Naive thymus-derived CD4-positive, alpha-beta T cell (primary cell): ENCODE data around the gene CREB3L1. TPM values are rescaled to one million over a fixed set of nuclear protein-coding genes. Genes with fewer than 3 reads are reported as not detected.

ENCODE experiments used
- ATAC-seq: fragments of 150-1000 bp; cut with Tn5 transposase; 2 replicates; pipeline ENCODE4 v1.10.0; 2021; ENCODE audit warnings: mild to moderate bottlenecking, moderate library complexity
- CTCF ChIA-PET: fragments of 350-600 bp; sonication (Branson Sonifier 250); formaldehyde crosslinking; loops from one replicate; lab custom pipeline; 2021; ENCODE audit warnings: antibody characterized with exemption; lab: Charles Lee
- POLR2A ChIA-PET: fragments of 350-600 bp; sonication (Branson Sonifier 250); formaldehyde crosslinking; loops from one replicate; lab custom pipeline; 2021; ENCODE audit warnings: antibody characterized with exemption, inconsistent platforms; lab: Charles Lee
- DNase-seq, 9 donors: peaks; one replicate each; pipeline versions ENCODE4 v3.0.0 to v3.0.0-alpha.2; 2020 to 2022; ENCODE audit warnings: mixed read lengths in 1 of 9
- H3K27ac ChIP-seq: one replicate; pipeline ENCODE4 v1.7.0; 2013; ENCODE audit warnings: mild to moderate bottlenecking, low read depth, low read length, moderate library complexity
- H3K27me3 ChIP-seq, 2 donors: one replicate each; pipeline ENCODE4 v1.7.0; 2013; ENCODE audit warnings: low read length in 2 of 2, mild to moderate bottlenecking in 2 of 2, moderate library complexity in 2 of 2; ENCODE audit not compliant: control insufficient read depth in 2 of 2, insufficient read depth in 2 of 2
- H3K36me3 ChIP-seq, 3 experiments: 1 replicate in 2 of 3; 2 replicates in 1 of 3; pipeline ENCODE4 v1.7.0; 2013; ENCODE audit warnings: low read length in 3 of 3, mild to moderate bottlenecking in 3 of 3, moderate library complexity in 1 of 3; ENCODE audit not compliant: insufficient read depth in 3 of 3, control insufficient read depth in 2 of 3
- H3K4me1 ChIP-seq, 2 donors: one replicate each; pipeline ENCODE4 v1.7.0; 2013; ENCODE audit warnings: low read length in 2 of 2, mild to moderate bottlenecking in 2 of 2, moderate library complexity in 1 of 2; ENCODE audit not compliant: control insufficient read depth in 2 of 2, insufficient read depth in 2 of 2
- H3K4me3 ChIP-seq: 2 replicates; pipeline ENCODE4 v1.7.0; 2013; ENCODE audit warnings: mild to moderate bottlenecking, low read length
- H3K9me3 ChIP-seq, 3 experiments: 1 replicate in 2 of 3; 2 replicates in 1 of 3; pipeline ENCODE4 v1.7.0; 2013; ENCODE audit warnings: low read length in 3 of 3; ENCODE audit not compliant: control insufficient read depth in 2 of 3
- H3K27ac Mint-ChIP-seq, 9 donors: one replicate each; pipeline ENCODE4 v1.8.0; 2020 to 2022; ENCODE audit warnings: mixed read lengths in 9 of 9, mild to moderate bottlenecking in 8 of 9, moderate library complexity in 5 of 9, inconsistent platforms in 2 of 9
- H3K27me3 Mint-ChIP-seq, 5 donors: one replicate each; pipeline ENCODE4 v1.8.0; 2021 to 2022; ENCODE audit warnings: mixed read lengths in 5 of 5, mild to moderate bottlenecking in 1 of 5
- H3K36me3 Mint-ChIP-seq, 5 donors: one replicate each; pipeline ENCODE4 v1.8.0; 2020 to 2022; ENCODE audit warnings: mixed read lengths in 5 of 5, mild to moderate bottlenecking in 3 of 5, inconsistent platforms in 1 of 5
- H3K4me1 Mint-ChIP-seq, 7 donors: one replicate each; pipeline ENCODE4 v1.8.0; 2020 to 2022; ENCODE audit warnings: mixed read lengths in 7 of 7, mild to moderate bottlenecking in 3 of 7, inconsistent platforms in 1 of 7
- H3K4me3 Mint-ChIP-seq, 10 donors: one replicate each; pipeline ENCODE4 v1.8.0; 2020 to 2022; ENCODE audit warnings: mild to moderate bottlenecking in 10 of 10, mixed read lengths in 10 of 10, moderate library complexity in 6 of 10, inconsistent platforms in 2 of 10
- H3K9me3 Mint-ChIP-seq, 11 donors: one replicate each; pipeline ENCODE4 v1.8.0; 2020 to 2022; ENCODE audit warnings: mixed read lengths in 11 of 11, mild to moderate bottlenecking in 4 of 11, inconsistent platforms in 1 of 11, moderate library complexity in 1 of 11
- intact Hi-C, 2 donors: fragments of 100-400 bp; cut with micrococcal nuclease; formaldehyde crosslinking; loops; one replicate each; pipeline ENCODE4 v1.15.1; 2023
- polyA plus RNA-seq, 2 donors: library from polyadenylated mRNA; unstranded; fragments of 300-500 nt; fragmentation: Illumina TruSeq; gene quantifications; one replicate each; pipeline ENCODE4 v1.2.3, GENCODE V29; 2021
- total RNA-seq, 6 experiments: library from RNA in 5 of 6; stranded (reverse) in 5 of 6; gene quantifications; 1 replicate in 5 of 6; 2 replicates in 1 of 6; pipeline ENCODE4 v1.2.3 and lab custom pipeline; 2021 to 2026

The CREB3L1 gene
- total and polyA plus RNA-seq, 7 experiments from 2014 or later = not detected

- CTCF ChIA-PET = interaction anchor here (0.5 to 16.7 kb wide), 12 partner anchors 9 to 1108 kb away, joined by 3 to 302 read pairs (median 5); no protein-coding TSS in a partner anchor
- Histone ChIP-seq H3K27me3 (no peaks in the 10 kb centered on the region), H3K27ac (peak overlapping the region; percentile 83), H3K9me3 (no peaks in the 10 kb centered on the region), H3K4me3 (peak overlapping the region; percentile 91), H3K4me1 (peaks cover 63 to 79% of the 10 kb centered on the region in 2 donors), H3K36me3 (peaks cover 0 to 14% (median 4%) of the 10 kb centered on the region in 3 experiments)
- intact Hi-C loops = loop anchor here (1.0 to 10.0 kb wide), 10 partner anchors 34 to 1206 kb away; partner anchors contain the start of genes ARFGAP2 (in 1 of the 2), ARHGAP1 (in 1 of the 2), ATG13 (in 1 of the 2) and CELF1 (in 1 of the 2)
- peak overlapping the region; percentile 92 to 97 (median 95) for H3K4me3 Mint-ChIP-seq
- ATAC-seq (peak; percentile 33), DNase-seq (peak in 8 of 9 donors; percentile 49 to 69 (median 64))
- peaks cover 0 to 14% (median 0%) of the 10 kb centered on the region in 5 donors for H3K36me3 Mint-ChIP-seq
- H3K4me1 Mint-ChIP-seq = peaks cover 65 to 83% (median 75%) of the 10 kb centered on the region in 7 donors
- POLR2A ChIA-PET = interaction anchor here (0.6 to 17.3 kb wide), 17 partner anchors 8 to 352 kb away, joined by 3 to 444 read pairs (median 3); partner anchors contain the start of genes ARHGAP1, ATG13, HARBI1 and MDK
- H3K27ac Mint-ChIP-seq = peak overlapping the region; percentile 89 to 98 (median 94)
- H3K27me3 Mint-ChIP-seq = peaks cover 0 to 3% (median 0%) of the 10 kb centered on the region in 5 donors
- H3K9me3 Mint-ChIP-seq = peaks cover 0 to 10% (median 0%) of the 10 kb centered on the region in 11 donors
Observed at GRCh38 chr11:46348566-46349401, 71.3 kb downstream of the CREB3L1 start.

DNA sequence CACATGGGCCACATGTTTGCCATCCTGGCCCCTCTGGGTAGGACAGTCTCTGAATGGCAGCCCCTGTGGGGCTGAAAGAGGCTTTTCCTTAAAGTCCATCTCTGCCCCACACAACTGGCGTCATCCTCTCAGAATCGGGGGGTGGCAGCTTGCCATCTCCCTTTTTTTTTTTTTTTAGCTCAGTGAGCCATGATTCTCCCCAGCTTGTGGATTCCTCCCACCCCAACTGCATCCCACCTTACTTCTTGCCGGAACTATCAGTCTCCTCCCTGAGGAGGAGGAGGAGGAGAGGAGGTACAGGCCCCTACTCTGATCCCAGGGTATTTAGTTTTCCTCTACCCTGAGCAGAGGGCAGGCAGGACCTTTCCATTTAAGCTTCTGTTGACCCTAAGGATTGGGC lies 73.2 kb downstream of the CREB3L1 start:
- Mint-ChIP-seq H3K4me3 (peak overlapping the region; percentile 19 to 97 (median 76)), H3K9me3 (peaks cover 0 to 10% (median 0%) of the 10 kb centered on the region in 11 donors), H3K27me3 (no peaks in the 10 kb centered on the region), H3K27ac (peak overlapping the region; percentile 48 to 98 (median 94)), H3K4me1 (peaks cover 62 to 80% (median 71%) of the 10 kb centered on the region in 7 donors), H3K36me3 (peaks cover 0 to 19% (median 0%) of the 10 kb centered on the region in 5 donors)
- CTCF ChIA-PET = interaction anchor here (0.7 to 16.7 kb wide), 9 partner anchors 10 to 545 kb away, joined by 3 to 302 read pairs (median 14); no protein-coding TSS in a partner anchor
- Histone ChIP-seq H3K27ac (peak overlapping the region; percentile 74), H3K4me3 (peak overlapping the region; percentile 59), H3K27me3 (no peaks in the 10 kb centered on the region), H3K4me1 (peaks cover 68 to 71% of the 10 kb centered on the region in 2 donors), H3K9me3 (no peaks in the 10 kb centered on the region), H3K36me3 (peaks cover 0 to 14% (median 4%) of the 10 kb centered on the region in 3 experiments)
- intact Hi-C loops = no loop called here
- DNase-seq = no peak
- POLR2A ChIA-PET = interaction anchor here (0.6 to 17.3 kb wide), 6 partner anchors 13 to 555 kb away, joined by 3 to 444 read pairs (median 4); no protein-coding TSS in a partner anchor
- ATAC-seq = no peak

DNA sequence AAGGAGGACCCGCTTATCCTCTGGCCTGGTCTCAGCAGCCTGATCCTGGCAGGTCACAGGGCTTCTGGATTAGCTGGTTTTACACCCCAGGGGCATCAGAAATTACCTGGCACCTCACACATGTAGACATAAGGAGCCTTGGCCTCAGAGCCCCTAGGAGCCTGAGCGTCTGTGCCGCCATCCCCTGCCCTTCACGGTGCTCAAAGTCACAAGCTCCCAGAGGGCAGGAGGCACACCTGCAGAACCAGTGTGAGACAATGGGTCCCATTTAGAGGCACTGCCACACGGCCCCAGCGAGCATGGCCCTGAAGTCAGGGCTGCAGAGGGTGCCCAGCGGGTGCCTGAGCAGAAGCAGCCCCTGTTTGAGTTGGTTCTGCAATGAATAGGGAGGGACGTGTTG lies 73.7 kb downstream of the CREB3L1 start:
- no peaks in the 10 kb centered on the region for H3K27me3 ChIP-seq
- peaks cover 59 to 80% (median 70%) of the 10 kb centered on the region in 7 donors for H3K4me1 Mint-ChIP-seq
- DNase-seq (no peak), ATAC-seq (no peak)
- no peaks in the 10 kb centered on the region for H3K27me3 Mint-ChIP-seq
- H3K27ac Mint-ChIP-seq = peak overlapping the region; percentile 66 to 98 (median 91)
- peaks cover 0 to 9% (median 0%) of the 10 kb centered on the region in 11 donors for H3K9me3 Mint-ChIP-seq
- intact Hi-C loops = no loop called here
- ChIA-PET POLR2A (interaction anchor here (0.6 to 17.3 kb wide), 8 partner anchors 12 to 556 kb away, joined by 3 to 444 read pairs (median 4); no protein-coding TSS in a partner anchor), CTCF (interaction anchor here (0.7 to 16.7 kb wide), 11 partner anchors 9 to 112 kb away, joined by 3 to 302 read pairs (median 13); no protein-coding TSS in a partner anchor)
- H3K36me3 Mint-ChIP-seq = peaks cover 0 to 19% (median 1%) of the 10 kb centered on the region in 5 donors
- no peaks in the 10 kb centered on the region for H3K9me3 ChIP-seq
- H3K27ac ChIP-seq = peak overlapping the region; percentile 74
- peak overlapping the region; percentile 59 for H3K4me3 ChIP-seq
- peak overlapping the region; percentile 81 to 97 (median 86) for H3K4me3 Mint-ChIP-seq
- H3K4me1 ChIP-seq = peaks cover 64 to 68% of the 10 kb centered on the region in 2 donors
- H3K36me3 ChIP-seq = peaks cover 0 to 17% (median 4%) of the 10 kb centered on the region in 3 experiments

DNA sequence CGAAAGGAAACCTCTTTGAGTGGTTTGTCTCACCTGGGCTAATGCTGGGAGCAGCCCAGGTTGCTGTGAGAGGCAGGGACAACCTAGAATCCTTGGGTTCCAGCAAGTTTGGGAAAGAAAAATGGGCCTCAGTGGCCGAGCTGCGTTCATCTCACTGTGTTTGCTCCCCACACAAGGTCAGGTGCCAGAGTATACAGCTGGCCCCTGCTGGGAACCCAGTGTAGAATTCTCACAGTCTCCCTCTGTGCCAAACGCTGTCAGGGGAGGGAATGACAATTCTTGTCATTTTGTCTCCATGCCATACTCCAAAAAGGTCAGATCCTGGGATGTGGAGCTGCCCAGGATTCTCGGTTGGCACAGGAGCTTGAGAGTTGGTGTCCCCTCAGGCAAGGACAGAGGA lies 74.1 kb downstream of the CREB3L1 start:
- POLR2A ChIA-PET = interaction anchor here (0.6 to 17.3 kb wide), 8 partner anchors 12 to 427 kb away, joined by 3 to 444 read pairs (median 4); no protein-coding TSS in a partner anchor

DNA sequence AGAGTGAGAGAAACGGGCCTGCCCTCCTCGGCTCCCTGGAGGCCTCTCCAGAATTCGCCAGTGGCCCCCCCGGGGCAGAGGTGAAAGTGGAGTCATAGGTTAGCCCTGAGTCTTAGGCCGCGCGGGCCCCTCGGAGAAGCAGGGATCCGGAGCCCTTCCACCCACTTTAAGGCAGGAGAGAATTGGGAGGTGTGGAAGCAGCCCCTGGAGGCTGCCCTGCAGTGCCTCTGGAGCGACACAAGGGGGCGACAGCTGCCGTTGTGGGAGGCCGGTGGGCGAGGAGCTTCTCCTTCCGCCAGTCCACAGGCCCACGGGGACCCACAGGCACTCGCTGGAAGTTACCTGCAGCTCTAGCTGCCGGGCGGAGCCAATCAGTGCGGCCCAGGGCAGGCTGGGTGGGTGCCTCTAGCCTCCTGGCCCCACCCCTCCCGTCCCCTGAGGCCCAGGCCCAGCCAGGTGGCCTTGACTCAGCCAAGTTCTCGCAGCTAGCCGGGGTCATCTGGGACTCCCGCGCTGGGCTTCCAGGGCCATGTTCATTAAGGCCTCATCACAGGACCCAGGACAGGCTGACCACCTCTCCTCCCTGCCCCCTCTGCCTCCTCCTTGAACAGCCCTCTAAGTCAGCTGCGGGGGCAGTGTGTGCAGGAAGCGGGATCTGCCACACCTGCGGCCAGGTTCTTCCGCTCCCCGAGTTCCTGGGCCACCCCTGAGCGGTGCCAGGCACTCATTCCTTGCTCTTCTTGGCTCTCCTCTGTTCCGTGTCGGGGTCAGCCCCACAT lies 74.8 kb downstream of the CREB3L1 start:
- Histone ChIP-seq H3K27me3 (no peaks in the 10 kb centered on the region), H3K9me3 (no peaks in the 10 kb centered on the region), H3K36me3 (peaks cover 0 to 28% (median 4%) of the 10 kb centered on the region in 3 experiments), H3K4me1 (peaks cover 60 to 69% of the 10 kb centered on the region in 2 donors), H3K4me3 (peak overlapping the region; percentile 59), H3K27ac (peak overlapping the region; percentile 74)
- DNase-seq (peak; percentile 66 to 83 (median 77)), ATAC-seq (peak; percentile 68)
- Mint-ChIP-seq H3K4me1 (peaks cover 59 to 82% (median 72%) of the 10 kb centered on the region in 7 donors), H3K9me3 (peaks cover 0 to 5% (median 0%) of the 10 kb centered on the region in 11 donors), H3K27me3 (no peaks in the 10 kb centered on the region), H3K36me3 (peaks cover 0 to 19% (median 10%) of the 10 kb centered on the region in 5 donors), H3K27ac (peak overlapping the region; percentile 66 to 97 (median 91)), H3K4me3 (peak overlapping the region; percentile 81 to 97 (median 86))
- ChIA-PET CTCF (interaction anchor here (0.9 to 16.7 kb wide), 14 partner anchors 10 to 113 kb away, joined by 3 to 302 read pairs (median 6); no protein-coding TSS in a partner anchor), POLR2A (interaction anchor here (0.7 to 17.3 kb wide), 8 partner anchors 8 to 179 kb away, joined by 3 to 444 read pairs (median 5); no protein-coding TSS in a partner anchor)
- intact Hi-C loops = loop anchor here (1.0 to 2.0 kb wide), 5 partner anchors 9 to 187 kb away; no protein-coding TSS in a partner anchor

More for the DNA sequence above, 74.1 kb downstream of the CREB3L1 start:
- DNase-seq = no peak
- Histone ChIP-seq H3K4me1 (peaks cover 63 to 65% of the 10 kb centered on the region in 2 donors), H3K9me3 (no peaks in the 10 kb centered on the region), H3K4me3 (peak overlapping the region; percentile 59), H3K36me3 (peaks cover 0 to 21% (median 4%) of the 10 kb centered on the region in 3 experiments), H3K27ac (peak overlapping the region; percentile 74), H3K27me3 (no peaks in the 10 kb centered on the region)
- Mint-ChIP-seq H3K9me3 (peaks cover 0 to 7% (median 0%) of the 10 kb centered on the region in 11 donors), H3K27me3 (no peaks in the 10 kb centered on the region), H3K27ac (peak overlapping the region; percentile 66 to 98 (median 91)), H3K36me3 (peaks cover 0 to 19% (median 6%) of the 10 kb centered on the region in 5 donors), H3K4me1 (peaks cover 59 to 80% (median 70%) of the 10 kb centered on the region in 7 donors), H3K4me3 (peak overlapping the region; percentile 81 to 97 (median 86))
- ATAC-seq = no peak
- CTCF ChIA-PET = interaction anchor here (0.7 to 16.7 kb wide), 12 partner anchors 9 to 113 kb away, joined by 3 to 302 read pairs (median 10); no protein-coding TSS in a partner anchor
- intact Hi-C loops = loop anchor here (1.0 to 2.0 kb wide), 5 partner anchors 10 to 187 kb away; no protein-coding TSS in a partner anchor
